ENCODE results near the gene RGS16.

Gene RGS16

DNA sequence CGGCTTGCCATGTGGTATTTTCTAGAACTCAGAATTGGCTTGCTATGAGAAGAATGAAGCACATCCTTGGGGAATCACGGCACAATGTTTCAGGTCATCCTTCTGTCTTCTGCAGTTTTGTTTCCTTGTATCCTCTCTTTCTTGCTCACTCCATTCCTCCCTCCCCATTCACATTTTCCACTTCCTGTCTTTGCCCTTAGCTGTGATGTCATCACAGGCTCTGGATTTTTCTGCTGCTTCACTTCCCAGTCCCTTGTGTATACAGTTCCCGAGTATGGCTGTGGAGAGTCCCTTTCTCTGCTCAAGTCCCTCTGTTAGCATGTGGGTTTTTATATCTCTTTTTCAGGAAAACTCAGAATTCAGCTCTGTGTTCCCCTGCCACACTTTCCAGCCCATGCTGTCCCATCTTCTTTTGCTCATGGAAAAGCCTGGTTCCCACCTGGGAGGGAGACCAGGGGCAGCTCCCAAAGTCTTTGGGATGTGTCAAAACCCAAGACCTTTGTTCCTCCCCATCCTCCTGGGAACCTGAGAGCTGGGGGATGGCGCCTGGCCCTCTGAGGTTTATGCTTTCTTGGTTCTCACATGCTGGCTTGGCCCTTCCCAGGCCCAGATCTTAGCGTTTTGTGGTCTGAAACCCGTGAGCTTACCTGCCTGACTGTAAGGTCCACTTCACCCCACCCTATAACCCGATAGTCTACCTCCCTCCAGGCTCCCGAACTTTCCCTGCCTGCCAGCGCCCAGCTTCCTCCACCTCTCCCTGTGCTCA is 4.8 kb upstream of the RGS16 start:
- DNase-seq (ENCODE audit: low read depth): no peak

DNA sequence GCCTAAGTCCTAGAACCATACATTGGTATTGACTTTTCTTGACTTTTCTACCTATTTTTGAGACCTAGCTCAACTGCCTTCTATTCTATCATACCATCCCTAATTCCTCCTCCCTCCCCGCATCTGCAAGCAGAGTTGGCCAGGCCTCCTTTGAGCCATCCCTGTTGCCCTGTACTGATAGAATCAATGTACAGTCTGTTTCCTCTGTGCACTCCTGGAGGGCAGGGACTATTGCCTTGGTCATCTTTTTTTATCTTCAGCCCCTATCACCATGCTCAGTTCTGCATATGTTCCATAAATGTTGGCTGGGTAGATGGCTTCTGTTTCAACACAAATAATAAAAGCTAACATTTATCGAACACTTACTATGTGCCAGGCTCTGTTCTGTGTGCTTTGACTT is 4.0 kb upstream of the RGS16 start:
- no peak for DNase-seq (ENCODE audit: low read depth)

DNA sequence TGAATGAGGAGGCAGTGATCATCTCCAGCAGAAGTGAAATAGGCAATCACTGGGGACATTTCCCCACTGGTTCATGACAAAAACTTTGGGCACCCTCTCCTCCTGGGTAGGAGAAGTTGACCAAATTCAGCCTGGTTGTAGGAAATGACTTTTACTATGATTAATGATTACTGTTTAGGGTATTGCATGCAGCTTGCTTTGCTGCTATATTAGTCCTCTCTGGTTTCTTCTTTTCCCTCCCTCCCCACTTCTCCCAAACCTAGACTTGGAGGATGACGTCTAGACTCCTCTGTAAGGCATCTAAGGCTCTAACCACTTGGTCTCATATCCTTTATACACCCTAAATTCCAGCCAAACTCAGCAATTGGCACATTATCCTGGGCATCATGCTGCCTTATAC is 3.4 kb upstream of the RGS16 start:
- no peak for DNase-seq (ENCODE audit: low read depth)

DNA sequence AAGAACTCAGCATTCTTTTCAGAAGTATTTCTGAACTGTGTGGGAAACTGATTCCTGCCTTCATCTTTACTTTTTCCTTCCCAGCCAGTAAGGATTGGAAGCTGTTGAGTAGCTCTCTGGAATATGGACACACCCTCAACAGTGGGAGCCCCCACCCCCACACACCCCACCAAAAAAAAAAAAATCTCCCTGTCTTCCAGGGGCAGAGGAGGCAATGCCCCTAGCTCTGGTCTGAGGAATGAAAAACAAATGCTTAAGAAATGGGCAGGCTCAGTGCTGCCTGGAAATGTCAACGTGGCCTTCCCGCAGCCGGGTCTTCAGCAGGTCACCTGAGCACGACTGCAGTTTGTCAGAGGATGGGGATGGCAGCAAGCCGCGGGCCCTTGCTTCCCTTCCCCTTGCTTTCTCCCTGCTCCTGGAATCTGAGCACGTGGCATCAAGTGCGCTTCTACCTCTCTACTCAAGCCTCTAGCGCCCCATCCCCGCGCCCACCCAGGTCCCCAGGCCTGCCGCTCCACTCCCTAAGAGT is 479 bp downstream of the RGS16 start:
- DNase-seq (ENCODE audit: low read depth): no peak

DNA sequence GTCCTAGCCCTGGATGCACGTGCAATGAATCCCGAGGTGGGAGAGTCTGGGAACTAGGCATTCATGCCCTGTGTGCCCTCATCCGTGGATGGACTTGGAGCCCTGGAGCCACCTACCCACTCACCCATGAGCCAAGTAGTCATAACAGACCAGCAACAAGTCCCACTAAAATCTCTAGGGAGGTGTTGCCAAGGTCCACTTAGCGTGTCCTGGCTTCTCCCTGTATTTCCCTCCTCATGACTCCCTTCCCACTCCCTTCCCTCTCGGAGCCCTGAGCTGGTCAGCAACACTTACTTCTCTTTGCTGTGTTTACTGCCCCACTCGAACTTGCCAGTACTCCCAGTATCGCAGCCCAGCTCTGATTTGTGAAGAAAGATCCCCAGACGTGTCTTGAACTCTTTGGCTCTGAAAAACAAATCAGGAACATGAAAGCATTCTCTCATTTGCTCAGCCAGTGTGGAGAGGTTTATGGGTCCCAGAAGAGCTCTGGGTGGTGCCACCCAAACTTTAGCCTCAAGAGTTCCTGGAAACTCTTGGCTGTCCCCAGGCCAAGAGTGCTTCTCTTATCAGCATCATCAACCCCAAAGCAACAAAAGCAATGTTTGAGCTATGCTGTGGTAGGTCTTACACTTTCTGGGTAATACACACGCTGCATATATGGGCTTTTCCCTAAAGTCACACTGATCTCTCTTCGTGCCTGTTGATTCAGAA is 1.1 kb downstream of the RGS16 start:
- DNase-seq (ENCODE audit: low read depth): no peak

DNA sequence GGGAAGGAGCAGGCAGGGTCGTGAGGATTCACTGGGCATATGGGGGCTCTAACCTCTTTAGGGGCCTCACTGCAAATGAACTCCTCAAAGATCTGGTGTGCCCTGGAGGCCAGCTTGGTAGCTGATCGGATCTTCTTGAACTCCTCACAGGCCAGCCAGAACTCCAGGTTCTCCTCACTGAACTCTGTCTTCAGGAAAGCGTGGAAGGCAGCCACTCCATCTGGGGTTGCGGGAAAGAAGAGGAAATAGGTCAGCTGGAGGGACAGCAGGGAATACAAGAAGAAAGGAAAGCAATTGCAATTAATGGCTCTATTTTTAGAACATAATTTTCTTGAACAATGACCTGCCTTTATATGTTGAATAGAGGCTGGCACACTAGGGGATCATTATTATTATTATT is 2.3 kb downstream of the RGS16 start:
- DNase-seq (ENCODE audit: low read depth): no peak

DNA sequence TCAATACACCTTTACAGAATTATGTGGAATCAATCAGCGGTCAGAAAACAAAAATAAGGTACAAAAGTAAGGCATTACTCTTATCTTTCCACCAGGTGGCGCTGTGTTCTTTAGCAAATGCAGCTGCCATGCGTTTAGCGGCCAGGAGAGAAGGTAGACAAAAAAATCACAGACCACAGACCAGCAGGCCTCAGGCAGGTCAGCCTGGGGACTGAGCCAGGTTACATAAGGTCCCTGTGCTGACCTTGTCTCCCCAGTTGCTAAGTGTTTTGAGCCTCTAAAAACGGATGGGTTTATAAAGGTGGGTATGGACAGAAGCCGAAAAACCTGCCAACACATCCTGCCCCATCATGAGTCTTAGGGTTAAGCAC is 2.8 kb downstream of the RGS16 start:
- DNase-seq (ENCODE audit: low read depth): no peak

DNA sequence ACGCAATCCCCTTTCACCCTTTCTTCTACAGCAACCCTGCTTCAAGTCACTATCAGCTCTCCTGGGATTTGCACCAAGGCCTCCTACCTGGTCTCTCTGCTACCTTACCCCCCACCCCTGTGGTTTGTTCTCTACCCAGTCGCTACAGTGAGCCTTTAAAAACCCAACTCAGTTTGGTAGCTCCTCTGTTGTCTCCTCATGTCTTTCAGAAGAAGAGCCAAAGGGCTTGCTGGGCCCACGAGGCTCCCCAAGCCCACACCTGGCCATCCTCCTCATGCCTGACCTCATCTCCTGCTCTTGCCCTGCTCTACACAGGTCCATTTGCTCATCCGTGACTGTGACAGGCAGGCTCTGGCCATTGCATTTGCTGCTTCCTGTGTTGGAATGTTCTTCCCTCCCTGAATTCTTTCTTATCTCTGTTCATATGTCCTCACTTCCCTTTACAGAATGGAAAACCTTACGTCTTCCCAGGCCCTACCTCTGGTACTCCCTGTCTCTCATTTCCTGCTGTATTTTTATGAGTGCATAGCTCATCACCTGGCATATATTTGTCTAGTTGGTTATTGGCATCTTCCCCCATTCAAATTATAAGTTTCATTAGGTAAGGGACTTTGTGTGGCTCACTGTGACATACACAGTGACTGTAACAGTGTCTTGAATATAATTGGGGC is 3.3 kb downstream of the RGS16 start:
- no peak for DNase-seq (ENCODE audit: low read depth)

DNA sequence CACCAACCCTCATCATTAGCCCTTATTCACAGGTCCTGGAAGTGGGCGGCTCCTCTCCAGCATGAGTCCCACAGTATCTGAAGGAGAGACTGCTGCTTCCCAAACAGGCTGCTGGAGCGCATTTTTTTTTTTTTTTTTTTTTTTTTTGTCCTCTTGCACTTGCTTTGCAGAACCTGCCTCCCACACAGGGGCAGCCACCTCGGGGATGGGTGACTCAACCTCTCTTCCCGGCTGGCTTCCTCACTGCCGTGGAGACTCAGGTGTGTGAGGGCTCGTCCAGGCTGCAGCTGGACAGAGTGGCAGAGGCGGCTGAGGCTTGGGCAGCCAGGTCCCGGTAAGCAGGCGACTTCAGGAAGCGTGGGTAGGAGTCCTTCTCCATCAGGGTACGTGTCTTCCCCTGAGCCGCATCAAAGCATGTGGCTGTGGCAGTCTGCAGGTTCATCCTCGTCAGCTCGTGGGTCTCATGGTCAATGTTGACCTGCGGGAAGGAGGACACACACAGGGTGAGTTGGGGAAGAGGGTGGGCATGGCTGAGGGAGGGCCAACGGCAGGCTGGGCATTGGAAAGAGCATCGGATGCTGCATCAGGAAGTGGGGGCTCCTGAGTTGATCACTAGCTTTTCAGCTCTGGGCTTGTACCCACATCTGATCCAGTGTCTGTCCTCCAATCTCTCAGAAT is 4.0 kb downstream of the RGS16 start:
- no peak for DNase-seq (ENCODE audit: low read depth)

DNA sequence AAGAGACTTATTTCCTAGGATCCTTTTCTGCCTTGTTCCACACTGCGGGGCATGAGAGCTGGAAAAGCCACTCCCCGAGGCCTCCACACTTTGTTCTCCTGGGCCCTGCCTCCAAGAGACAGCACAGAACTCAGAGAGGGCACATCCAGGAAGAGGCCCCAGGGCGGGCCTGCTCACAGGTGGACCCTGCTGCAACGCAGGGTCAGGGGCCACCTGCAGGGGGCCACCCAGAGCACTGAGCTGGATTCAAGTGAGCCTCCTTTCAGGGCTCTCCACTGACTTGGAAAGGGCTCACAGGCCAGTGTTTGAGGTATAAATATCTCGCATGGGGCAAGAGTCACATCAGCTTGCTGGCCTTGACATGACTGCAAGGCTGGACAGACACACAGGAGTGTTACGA is 4.8 kb downstream of the RGS16 start:
- DNase-seq (ENCODE audit: low read depth): no peak

DNA sequence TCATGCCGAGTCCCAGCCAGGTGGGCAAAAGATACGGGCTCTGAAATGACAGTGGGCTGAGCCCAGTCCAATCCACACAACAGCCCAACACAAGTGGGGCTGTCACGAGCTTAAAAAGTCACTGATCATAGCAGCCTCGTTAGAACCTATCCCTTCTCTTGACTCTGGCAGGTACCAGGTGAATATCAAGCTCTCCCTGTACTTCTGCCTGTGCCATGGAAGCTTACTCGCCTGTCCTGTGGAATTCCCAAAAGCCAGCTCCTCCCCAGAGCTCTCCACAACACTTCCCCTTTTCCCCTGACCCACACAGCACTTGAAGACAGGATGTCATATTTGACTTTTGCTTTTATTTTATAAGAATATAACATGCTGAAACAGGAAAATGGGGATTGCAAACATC is 5.9 kb downstream of the RGS16 start:
- no peak for DNase-seq (ENCODE audit: low read depth)

DNA sequence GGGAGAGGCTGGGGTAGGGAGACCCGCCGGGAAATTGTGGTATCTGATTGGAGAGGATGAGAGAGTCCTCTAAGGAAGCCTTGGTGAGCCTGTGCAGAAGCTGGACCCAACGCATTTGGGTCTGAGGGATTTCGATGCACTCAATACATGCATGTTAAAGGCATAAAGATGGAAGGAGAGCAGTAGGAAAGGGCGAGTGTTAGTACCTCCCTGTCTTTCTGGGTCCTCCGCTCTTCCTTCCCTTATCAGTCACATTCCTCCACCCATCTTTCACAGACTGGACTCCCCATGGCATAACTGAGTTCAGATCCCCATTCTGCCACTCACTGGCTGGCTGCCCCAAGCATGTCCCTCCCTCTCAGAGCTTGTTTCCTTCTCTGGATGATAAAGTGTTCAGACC is 7.3 kb downstream of the RGS16 start:
- no peak for DNase-seq (ENCODE audit: low read depth)

DNA sequence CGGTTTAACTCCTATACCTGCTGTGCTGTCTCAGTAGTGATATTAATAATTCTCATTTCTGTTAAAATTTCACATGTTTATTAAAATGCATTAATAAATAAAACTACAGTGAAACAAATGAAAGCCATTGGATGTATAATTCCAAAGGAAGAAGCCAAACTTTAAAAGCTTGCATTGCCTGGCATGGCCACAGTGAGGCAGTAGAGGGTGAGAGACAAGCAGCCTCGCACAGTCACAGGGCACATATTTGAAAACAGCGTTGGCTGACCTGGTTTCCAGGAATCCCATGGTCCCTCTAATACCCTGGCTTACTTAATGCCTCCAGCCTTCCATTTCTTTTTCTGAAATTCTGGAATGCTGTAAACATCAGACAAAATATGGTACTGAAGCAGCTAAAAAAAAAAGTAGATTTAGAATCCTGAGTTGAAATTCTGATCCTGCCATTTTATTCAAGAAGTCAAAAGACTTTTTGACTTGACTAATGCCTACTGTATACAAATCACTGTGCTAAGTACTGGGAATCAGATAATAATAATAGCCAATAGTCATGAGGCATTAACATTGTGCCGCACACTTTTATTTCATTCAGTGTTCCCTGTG is 8.4 kb downstream of the RGS16 start:
- no peak for DNase-seq (ENCODE audit: low read depth)

DNA sequence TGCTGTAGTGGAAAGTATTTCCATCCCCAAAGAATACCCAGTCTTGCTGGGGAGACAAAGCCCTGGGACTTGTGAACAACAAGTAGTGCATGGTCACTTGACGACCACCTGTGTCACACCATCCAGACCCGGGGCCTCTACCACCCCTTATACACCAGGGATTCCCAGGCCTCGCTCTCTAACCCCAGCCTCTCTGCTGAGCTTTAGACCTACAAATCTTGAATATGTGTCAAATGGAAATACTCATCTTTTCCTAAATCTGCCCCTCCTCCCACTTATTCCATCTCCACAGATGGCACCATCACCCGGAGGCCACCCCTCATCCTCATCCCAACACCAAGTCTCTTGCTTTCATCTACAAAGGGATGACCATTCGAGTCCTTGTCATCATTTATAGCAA is 14.3 kb downstream of the RGS16 start:
- DNase-seq (ENCODE audit: low read depth): no peak

DNA sequence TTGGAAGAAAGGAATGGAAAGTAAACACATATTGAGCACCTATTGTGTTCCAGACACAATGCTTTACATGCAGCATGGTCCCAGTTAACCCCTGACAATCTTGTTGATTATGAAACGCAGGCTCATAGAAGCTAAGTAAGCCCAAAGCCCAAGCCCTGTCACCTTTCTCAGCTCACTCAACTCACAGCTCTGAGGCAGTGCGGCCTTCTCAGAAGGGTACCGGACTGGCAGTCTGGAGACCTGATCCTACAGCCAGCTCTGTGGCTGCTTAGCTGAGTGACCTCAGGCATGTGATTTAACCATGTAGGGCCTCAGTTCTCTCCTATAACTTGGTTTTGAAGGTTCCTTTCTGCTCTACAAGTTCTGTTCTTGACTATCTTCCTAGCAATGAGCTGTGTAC is 14.7 kb downstream of the RGS16 start:
- no peak for DNase-seq (ENCODE audit: low read depth)

DNA sequence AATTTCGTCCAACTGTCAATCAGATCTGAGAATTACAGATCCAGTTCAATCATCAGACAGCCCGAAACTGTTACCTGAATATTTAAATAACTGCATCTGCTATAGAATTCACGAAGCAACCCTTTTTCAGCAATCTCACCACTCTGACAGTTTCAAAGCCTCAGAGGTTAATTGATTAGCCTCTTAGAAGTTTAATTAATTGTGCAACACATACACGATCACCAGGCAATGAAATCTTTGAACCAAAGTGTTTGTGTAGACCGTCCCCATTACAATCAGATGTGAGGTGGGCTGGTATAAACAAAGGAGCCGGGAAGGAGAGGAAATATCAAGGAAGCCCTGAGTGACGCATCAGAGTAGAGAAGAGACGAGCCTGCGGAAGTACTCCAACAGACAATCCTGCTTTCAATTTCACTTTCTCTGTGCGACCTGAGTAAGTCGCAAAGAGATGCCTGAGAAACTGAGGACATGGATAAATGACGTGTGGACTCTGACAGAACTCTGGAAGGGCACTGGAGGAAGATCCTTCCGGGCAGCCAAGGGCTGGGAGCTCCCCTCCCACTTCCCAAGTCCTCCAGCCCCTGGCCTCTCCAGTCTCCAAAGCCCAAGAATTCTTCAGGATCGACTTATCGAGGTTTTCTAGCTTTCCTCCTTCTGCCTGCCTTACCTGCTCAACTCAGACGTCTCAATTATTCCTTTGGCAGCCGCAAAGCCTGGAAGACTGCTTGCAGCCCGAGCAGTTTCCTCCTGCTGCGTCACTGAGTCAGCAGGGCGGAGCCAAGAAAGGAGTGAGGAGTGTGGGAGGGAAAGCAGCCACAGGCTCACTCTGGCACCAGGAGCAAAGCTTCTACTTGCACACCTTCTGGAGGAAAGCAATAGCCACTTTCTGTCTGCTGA is 15.4 kb downstream of the RGS16 start, which contains the start of gene RNASEL:
Gene RNASEL (minus strand): TSS at position 757 of the 897 bp plus-strand sequence. CDS start 2,450 bp downstream, outside the sequence.
- peak; percentile 56 for DNase-seq (ENCODE audit: low read depth)

DNA sequence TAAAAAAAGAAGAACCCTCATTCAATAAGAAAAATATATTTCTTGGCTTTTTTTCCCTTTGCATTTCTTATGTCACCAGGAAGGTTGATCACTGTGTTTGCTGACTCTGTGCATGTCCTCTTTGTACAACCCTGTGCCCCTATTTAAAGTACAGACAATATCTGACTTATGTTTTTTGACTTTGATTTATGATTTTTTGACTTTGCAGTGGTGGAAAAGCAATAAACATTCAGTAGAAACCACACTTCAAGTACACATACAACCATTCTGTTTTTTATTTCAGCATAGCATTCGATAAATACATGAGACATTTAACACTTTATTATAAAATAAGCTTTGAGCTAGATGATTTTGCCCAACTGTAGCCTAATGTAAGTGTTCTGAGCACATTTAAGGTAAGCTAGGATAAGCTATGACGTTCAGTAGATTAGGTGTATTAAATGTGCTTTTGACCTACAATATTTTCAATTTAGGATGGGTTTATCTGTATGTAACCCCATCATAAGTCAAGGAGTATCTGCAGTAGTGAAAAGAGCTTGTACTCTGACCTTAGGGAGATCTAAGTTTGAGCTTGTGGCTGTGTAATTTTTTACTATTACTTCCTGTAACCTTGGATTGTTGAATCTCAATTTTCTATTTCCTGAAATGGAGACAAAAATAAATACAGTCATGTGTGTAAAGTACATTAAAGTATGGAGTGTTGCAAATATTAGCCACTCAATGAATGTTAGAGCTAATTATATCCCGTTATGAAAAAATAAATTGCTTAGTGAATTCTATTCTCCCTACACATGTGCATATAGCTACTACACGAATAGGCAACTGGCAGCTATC is 16.3 kb downstream of the RGS16 start:
- DNase-seq (ENCODE audit: low read depth): no peak

DNA sequence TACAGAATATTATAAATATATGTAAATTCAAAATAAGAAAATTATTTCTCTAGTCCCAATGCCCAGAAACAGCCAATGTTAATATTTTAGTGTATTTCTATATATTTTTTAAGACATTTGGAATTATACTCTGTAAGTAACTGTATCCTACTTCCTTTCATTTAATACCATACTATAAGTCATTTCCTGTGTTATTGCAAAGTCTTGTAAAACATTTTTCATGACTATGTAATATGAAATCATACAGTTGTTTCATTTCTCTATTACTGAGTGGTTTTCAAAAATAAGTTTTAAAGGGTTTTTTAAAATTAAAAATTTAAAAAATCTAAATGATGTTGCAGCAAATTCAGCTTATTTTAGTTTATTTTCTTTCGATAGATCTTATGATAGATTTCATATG is 17.1 kb downstream of the RGS16 start:
- DNase-seq (ENCODE audit: low read depth): no peak

DNA sequence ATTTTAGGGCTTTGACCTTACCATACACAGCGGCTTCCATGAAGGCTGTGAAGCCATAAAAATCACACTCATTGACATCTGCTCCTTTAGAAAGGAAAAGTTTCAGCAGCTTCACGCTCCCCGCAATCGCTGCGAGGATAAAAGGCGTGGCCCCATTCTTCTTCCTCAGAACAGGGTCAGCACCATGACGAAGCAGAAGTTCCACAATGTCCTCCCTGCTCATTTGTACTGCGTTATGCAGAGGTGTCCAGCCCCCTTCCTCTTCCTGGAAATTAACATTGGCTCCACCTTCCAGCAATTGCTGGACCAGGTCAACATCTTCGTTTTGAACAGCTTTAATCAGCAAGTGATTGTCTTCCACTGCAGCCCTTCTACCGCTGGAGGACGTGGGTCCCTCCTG is 17.8 kb downstream of the RGS16 start:
- DNase-seq (ENCODE audit: low read depth): no peak

DNA sequence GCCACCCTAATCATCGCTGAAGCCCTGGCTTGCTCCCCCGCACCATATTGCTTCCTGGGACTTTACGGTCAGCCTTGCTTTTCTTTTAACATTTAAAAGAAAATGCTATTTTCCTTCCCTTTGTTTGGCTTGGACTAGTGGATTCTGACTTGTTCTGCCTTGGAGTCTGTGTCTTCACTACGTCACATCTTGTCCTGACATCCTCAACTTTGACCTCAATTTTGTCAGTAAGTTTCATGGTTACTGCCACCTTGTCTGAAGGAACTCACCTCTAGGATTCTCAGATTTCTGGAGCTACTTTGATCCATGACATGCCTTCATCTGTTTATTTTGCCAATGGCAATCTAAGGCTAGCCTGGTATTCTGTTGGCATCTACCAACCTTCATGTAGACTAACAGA is 19.4 kb downstream of the RGS16 start:
- DNase-seq (ENCODE audit: low read depth): no peak

Measured in GM04504 (cell line).